HepG2 (cell line): Measurements from ENCODE around the gene TMBIM4. TPM values are rescaled to one million over a fixed set of nuclear protein-coding genes. Genes with fewer than 3 reads are reported as not detected.

ENCODE experiments used
- CSRNP1 ChIP-seq: sonication (generic); formaldehyde crosslinking; IDR thresholded peaks from 2 replicates; pipeline ENCODE4 v1.8.1; 2023; ENCODE audit warnings: mild to moderate bottlenecking, missing genetic modification reagents
- FOXA3 ChIP-seq: IDR thresholded peaks from 2 replicates; pipeline ENCODE4 v1.6.1; 2016; ENCODE audit warnings: missing genetic modification reagents, missing compliant biosample characterization
- MAZ ChIP-seq, 2 experiments: sonication (generic) in 1 of 2; formaldehyde crosslinking in 1 of 2; IDR thresholded peaks; 2 replicates each; pipeline versions ENCODE4 v1.5.0 to v1.6.1; 2012 to 2020; ENCODE audit warnings: low read depth in 2 of 2, mild to moderate bottlenecking in 2 of 2, borderline replicate concordance in 1 of 2, improper control_type of control experiment in 1 of 2, low read length in 1 of 2, missing genetic modification reagents in 1 of 2, moderate library complexity in 1 of 2
- RBM22 ChIP-seq: fragments of 200-400 bp; formaldehyde crosslinking; optimal IDR thresholded peaks from 2 replicates; pipeline ENCODE3; 2017; ENCODE audit warnings: mild to moderate bottlenecking, low read length, moderate library complexity
- SRSF4 ChIP-seq: fragments of 200-400 bp; formaldehyde crosslinking; IDR thresholded peaks from one replicate; pipeline ENCODE4 v1.6.1; 2018; ENCODE audit warnings: mild to moderate bottlenecking, low read depth, low read length, moderate library complexity; ENCODE audit not compliant: poor library complexity, severe bottlenecking
- SRSF9 ChIP-seq: fragments of 200-400 bp; formaldehyde crosslinking; IDR thresholded peaks from 2 replicates; pipeline ENCODE4 v1.6.1; 2018; ENCODE audit warnings: borderline replicate concordance, mild to moderate bottlenecking, low read depth, low read length; ENCODE audit not compliant: insufficient read depth, poor library complexity, severe bottlenecking
- THAP11 ChIP-seq: IDR thresholded peaks from 2 replicates; pipeline ENCODE4 v1.6.1; 2016; ENCODE audit warnings: missing biosample characterization, missing genetic modification reagents
- ZNF446 ChIP-seq: sonication (generic); formaldehyde crosslinking; IDR thresholded peaks from 2 replicates; pipeline ENCODE4 v1.5.0; 2020; ENCODE audit warnings: mild to moderate bottlenecking, missing genetic modification reagents
- polyA plus RNA-seq, 8 experiments: library from polyadenylated mRNA; depleted of rRNA in 3 of 8; stranded (reverse) in 7 of 8; unstranded in 1 of 8; fragments of >200 nt; fragmentation: Illumina TruSeq in 4 of 8; extraction: Trizol in 4 of 8; gene quantifications; 2 replicates each; pipeline versions ENCODE4 v1.2.1 to v1.2.3, GENCODE V29; 2011 to 2016; ENCODE audit warnings: low read depth in 4 of 8, missing spikeins in 1 of 8, mixed read lengths in 1 of 8; ENCODE audit not compliant: insufficient read depth in 1 of 8
- total RNA-seq, 5 experiments: library from RNA; depleted of rRNA; stranded (reverse); fragments of >200 nt; fragmentation: Illumina TruSeq; extraction: Trizol; gene quantifications; 2 replicates each; pipeline ENCODE4 v1.2.3, GENCODE V29; 2016; ENCODE audit warnings: low read depth in 1 of 5
- TF ChIP-seq, protein P1 (sequence below): IDR thresholded peaks from 2 replicates; pipeline ENCODE4 v1.6.1; 2016; ENCODE audit warnings: low read depth, missing genetic modification reagents, missing compliant biosample characterization
- TF ChIP-seq, protein P2 (sequence below): sonication (generic); formaldehyde crosslinking; conservative IDR thresholded peaks from 2 replicates; pipeline ENCODE4 v1.8.0; 2022; ENCODE audit warnings: missing genetic modification reagents
- TF ChIP-seq, protein P3 (sequence below): sonication (generic); formaldehyde crosslinking; IDR thresholded peaks from 2 replicates; pipeline ENCODE4 v1.9.0; 2021; ENCODE audit warnings: missing genetic modification reagents, borderline replicate concordance
- TF ChIP-seq, protein P4 (sequence below): sonication (generic); formaldehyde crosslinking; IDR thresholded peaks from 2 replicates; pipeline ENCODE4 v1.5.0; 2020; ENCODE audit warnings: mild to moderate bottlenecking, missing genetic modification reagents

The TMBIM4 gene
- total and polyA plus RNA-seq, 2 of the 13 experiments (the other 11 are each of a cell fraction or from before 2014, with no cell fraction given), result 60.5 to 67.7 TPM

GRCh38 chr12:66130267-66131066, 39.3 kb downstream of the TMBIM4 start, which contains the start of gene LLPH (continued):
- TF ChIP-seq, protein P1, sequence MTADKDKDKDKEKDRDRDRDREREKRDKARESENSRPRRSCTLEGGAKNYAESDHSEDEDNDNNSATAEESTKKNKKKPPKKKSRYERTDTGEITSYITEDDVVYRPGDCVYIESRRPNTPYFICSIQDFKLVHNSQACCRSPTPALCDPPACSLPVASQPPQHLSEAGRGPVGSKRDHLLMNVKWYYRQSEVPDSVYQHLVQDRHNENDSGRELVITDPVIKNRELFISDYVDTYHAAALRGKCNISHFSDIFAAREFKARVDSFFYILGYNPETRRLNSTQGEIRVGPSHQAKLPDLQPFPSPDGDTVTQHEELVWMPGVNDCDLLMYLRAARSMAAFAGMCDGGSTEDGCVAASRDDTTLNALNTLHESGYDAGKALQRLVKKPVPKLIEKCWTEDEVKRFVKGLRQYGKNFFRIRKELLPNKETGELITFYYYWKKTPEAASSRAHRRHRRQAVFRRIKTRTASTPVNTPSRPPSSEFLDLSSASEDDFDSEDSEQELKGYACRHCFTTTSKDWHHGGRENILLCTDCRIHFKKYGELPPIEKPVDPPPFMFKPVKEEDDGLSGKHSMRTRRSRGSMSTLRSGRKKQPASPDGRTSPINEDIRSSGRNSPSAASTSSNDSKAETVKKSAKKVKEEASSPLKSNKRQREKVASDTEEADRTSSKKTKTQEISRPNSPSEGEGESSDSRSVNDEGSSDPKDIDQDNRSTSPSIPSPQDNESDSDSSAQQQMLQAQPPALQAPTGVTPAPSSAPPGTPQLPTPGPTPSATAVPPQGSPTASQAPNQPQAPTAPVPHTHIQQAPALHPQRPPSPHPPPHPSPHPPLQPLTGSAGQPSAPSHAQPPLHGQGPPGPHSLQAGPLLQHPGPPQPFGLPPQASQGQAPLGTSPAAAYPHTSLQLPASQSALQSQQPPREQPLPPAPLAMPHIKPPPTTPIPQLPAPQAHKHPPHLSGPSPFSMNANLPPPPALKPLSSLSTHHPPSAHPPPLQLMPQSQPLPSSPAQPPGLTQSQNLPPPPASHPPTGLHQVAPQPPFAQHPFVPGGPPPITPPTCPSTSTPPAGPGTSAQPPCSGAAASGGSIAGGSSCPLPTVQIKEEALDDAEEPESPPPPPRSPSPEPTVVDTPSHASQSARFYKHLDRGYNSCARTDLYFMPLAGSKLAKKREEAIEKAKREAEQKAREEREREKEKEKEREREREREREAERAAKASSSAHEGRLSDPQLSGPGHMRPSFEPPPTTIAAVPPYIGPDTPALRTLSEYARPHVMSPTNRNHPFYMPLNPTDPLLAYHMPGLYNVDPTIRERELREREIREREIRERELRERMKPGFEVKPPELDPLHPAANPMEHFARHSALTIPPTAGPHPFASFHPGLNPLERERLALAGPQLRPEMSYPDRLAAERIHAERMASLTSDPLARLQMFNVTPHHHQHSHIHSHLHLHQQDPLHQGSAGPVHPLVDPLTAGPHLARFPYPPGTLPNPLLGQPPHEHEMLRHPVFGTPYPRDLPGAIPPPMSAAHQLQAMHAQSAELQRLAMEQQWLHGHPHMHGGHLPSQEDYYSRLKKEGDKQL, result no peak
- TF ChIP-seq, protein P2, sequence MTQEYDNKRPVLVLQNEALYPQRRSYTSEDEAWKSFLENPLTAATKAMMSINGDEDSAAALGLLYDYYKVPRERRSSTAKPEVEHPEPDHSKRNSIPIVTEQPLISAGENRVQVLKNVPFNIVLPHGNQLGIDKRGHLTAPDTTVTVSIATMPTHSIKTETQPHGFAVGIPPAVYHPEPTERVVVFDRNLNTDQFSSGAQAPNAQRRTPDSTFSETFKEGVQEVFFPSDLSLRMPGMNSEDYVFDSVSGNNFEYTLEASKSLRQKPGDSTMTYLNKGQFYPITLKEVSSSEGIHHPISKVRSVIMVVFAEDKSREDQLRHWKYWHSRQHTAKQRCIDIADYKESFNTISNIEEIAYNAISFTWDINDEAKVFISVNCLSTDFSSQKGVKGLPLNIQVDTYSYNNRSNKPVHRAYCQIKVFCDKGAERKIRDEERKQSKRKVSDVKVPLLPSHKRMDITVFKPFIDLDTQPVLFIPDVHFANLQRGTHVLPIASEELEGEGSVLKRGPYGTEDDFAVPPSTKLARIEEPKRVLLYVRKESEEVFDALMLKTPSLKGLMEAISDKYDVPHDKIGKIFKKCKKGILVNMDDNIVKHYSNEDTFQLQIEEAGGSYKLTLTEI, result no peak
- TF ChIP-seq RBM22 (no peak), ZNF446 (CRISPR knock-in tag) (no peak), SRSF9 (no peak), CSRNP1 (CRISPR knock-in tag) (no peak), FOXA3 (CRISPR knock-in tag) (no peak), MAZ (IDR thresholded peaks at IDR 0.05; ENCODE audit: borderline replicate concordance, low read depth, low read length) (no peak), MAZ (CRISPR knock-in tag; IDR thresholded peaks at IDR 0.05; ENCODE audit: low read depth) (no peak), SRSF4 (no peak), THAP11 (peak; percentile 91)
- TF ChIP-seq, protein P3, sequence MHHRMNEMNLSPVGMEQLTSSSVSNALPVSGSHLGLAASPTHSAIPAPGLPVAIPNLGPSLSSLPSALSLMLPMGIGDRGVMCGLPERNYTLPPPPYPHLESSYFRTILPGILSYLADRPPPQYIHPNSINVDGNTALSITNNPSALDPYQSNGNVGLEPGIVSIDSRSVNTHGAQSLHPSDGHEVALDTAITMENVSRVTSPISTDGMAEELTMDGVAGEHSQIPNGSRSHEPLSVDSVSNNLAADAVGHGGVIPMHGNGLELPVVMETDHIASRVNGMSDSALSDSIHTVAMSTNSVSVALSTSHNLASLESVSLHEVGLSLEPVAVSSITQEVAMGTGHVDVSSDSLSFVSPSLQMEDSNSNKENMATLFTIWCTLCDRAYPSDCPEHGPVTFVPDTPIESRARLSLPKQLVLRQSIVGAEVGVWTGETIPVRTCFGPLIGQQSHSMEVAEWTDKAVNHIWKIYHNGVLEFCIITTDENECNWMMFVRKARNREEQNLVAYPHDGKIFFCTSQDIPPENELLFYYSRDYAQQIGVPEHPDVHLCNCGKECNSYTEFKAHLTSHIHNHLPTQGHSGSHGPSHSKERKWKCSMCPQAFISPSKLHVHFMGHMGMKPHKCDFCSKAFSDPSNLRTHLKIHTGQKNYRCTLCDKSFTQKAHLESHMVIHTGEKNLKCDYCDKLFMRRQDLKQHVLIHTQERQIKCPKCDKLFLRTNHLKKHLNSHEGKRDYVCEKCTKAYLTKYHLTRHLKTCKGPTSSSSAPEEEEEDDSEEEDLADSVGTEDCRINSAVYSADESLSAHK (CRISPR knock-in tag), result no peak
- TF ChIP-seq, protein P4, sequence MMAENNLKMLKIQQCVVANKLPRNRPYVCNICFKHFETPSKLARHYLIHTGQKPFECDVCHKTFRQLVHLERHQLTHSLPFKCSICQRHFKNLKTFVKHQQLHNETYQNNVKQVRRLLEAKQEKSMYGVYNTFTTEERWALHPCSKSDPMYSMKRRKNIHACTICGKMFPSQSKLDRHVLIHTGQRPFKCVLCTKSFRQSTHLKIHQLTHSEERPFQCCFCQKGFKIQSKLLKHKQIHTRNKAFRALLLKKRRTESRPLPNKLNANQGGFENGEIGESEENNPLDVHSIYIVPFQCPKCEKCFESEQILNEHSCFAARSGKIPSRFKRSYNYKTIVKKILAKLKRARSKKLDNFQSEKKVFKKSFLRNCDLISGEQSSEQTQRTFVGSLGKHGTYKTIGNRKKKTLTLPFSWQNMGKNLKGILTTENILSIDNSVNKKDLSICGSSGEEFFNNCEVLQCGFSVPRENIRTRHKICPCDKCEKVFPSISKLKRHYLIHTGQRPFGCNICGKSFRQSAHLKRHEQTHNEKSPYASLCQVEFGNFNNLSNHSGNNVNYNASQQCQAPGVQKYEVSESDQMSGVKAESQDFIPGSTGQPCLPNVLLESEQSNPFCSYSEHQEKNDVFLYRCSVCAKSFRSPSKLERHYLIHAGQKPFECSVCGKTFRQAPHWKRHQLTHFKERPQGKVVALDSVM (CRISPR knock-in tag), result no peak; the same call in 1 of the 2 replicates
